GM23338 (cell line): ENCODE data around the gene CPXM2. TPM values are rescaled to one million over a fixed set of nuclear protein-coding genes. Genes with fewer than 3 reads are reported as not detected.

ENCODE experiments used
- ATAC-seq: fragments of 200-7000 bp; cut with Tn5 transposase; 3 replicates; pipeline ENCODE4 v1.9.1; 2020
- DNase-seq: peaks from one replicate; pipeline ENCODE4 v3.0.0-alpha.2; 2015; ENCODE audit warnings: low spot score
- H2AFZ ChIP-seq: fragments of 200-600 bp; sonication (generic); 2 replicates; pipeline ENCODE4 v1.8.0; 2016; ENCODE audit warnings: antibody characterized with exemption, mild to moderate bottlenecking, moderate library complexity
- H3F3A ChIP-seq: fragments of 200-600 bp; sonication (generic); replicated peaks from 2 replicates; pipeline ENCODE4 v1.8.0; 2017; ENCODE audit warnings: antibody characterized with exemption, mixed run types, low read depth
- H3K27ac ChIP-seq: fragments of 200-600 bp; sonication (generic); 2 replicates; pipeline ENCODE4 v1.6.1; 2016; ENCODE audit warnings: low read depth
- H3K27me3 ChIP-seq: fragments of 200-600 bp; sonication (generic); 2 replicates; pipeline ENCODE4 v1.8.0; 2016; ENCODE audit warnings: mild to moderate bottlenecking, mixed run types, moderate library complexity; ENCODE audit not compliant: insufficient read depth
- H3K36me3 ChIP-seq: fragments of 200-600 bp; sonication (generic); 2 replicates; pipeline ENCODE4 v1.8.0; 2016; ENCODE audit warnings: mild to moderate bottlenecking; ENCODE audit not compliant: insufficient read depth
- H3K4me1 ChIP-seq: fragments of 200-600 bp; sonication (generic); 2 replicates; pipeline ENCODE4 v1.8.0; 2016; ENCODE audit warnings: mild to moderate bottlenecking, moderate library complexity; ENCODE audit not compliant: insufficient read depth
- H3K4me2 ChIP-seq: fragments of 200-600 bp; sonication (generic); 2 replicates; pipeline ENCODE4 v1.7.1; 2017; ENCODE audit warnings: mixed run types
- H3K4me3 ChIP-seq: fragments of 200-600 bp; sonication (generic); 2 replicates; pipeline ENCODE4 v1.6.1; 2016; ENCODE audit warnings: mixed run types
- H3K79me2 ChIP-seq: fragments of 200-600 bp; sonication (generic); replicated peaks from 2 replicates; pipeline ENCODE4 v1.8.0; 2017; ENCODE audit warnings: mild to moderate bottlenecking; ENCODE audit not compliant: insufficient read depth
- H3K9me2 ChIP-seq: fragments of 200-600 bp; sonication (generic); 2 replicates; pipeline ENCODE4 v1.8.0; 2017; ENCODE audit not compliant: insufficient read depth
- H4K20me1 ChIP-seq: fragments of 200-600 bp; sonication (generic); replicated peaks from 2 replicates; pipeline ENCODE4 v1.8.0; 2017; ENCODE audit warnings: mild to moderate bottlenecking; ENCODE audit not compliant: insufficient read depth
- H3K27ac Mint-ChIP-seq: 2 replicates; pipeline ENCODE4 v1.8.0; 2020; ENCODE audit warnings: inconsistent platforms, mild to moderate bottlenecking, moderate library complexity, mixed read lengths
- H3K27me3 Mint-ChIP-seq: 3 replicates; pipeline ENCODE4 v1.8.0; 2022; ENCODE audit warnings: low read depth, mild to moderate bottlenecking, moderate library complexity, mixed read lengths, inconsistent platforms; ENCODE audit not compliant: insufficient read depth, poor library complexity
- H3K36me3 Mint-ChIP-seq: 3 replicates; pipeline ENCODE4 v1.8.0; 2021; ENCODE audit warnings: low read depth, mild to moderate bottlenecking, inconsistent platforms, moderate library complexity, mixed read lengths
- H3K4me1 Mint-ChIP-seq: 3 replicates; pipeline ENCODE4 v1.8.0; 2020; ENCODE audit warnings: mild to moderate bottlenecking, inconsistent platforms, mixed read lengths
- H3K4me3 Mint-ChIP-seq: 3 replicates; pipeline ENCODE4 v1.8.0; 2021; ENCODE audit warnings: moderate library complexity, mild to moderate bottlenecking, inconsistent platforms, mixed read lengths
- H3K9me3 Mint-ChIP-seq: 3 replicates; pipeline ENCODE4 v1.8.0; 2020; ENCODE audit warnings: moderate library complexity, mild to moderate bottlenecking, inconsistent platforms, mixed read lengths
- CTCF ChIP-seq, 2 experiments: fragments of 200-600 bp in 1 of 2; sonication (generic) in 1 of 2; conservative IDR thresholded peaks; 2 replicates each; pipeline versions ENCODE4 v1.5.1 to v1.6.1; 2016 to 2017; ENCODE audit warnings: antibody characterized with exemption in 2 of 2, low read depth in 2 of 2, mild to moderate bottlenecking in 2 of 2, moderate library complexity in 1 of 2
- EZH2 ChIP-seq: fragments of 200-600 bp; sonication (generic); IDR thresholded peaks from one replicate; pipeline ENCODE4 v1.8.0; 2017; ENCODE audit warnings: antibody characterized with exemption, mild to moderate bottlenecking, low read depth; ENCODE audit not compliant: unreplicated experiment
- EZH2phosphoT487 ChIP-seq: fragments of 200-600 bp; sonication (generic); IDR thresholded peaks from one replicate; pipeline ENCODE4 v1.8.1; 2018; ENCODE audit warnings: antibody characterized with exemption; ENCODE audit not compliant: unreplicated experiment
- JUNB ChIP-seq: IDR thresholded peaks from one replicate; pipeline ENCODE4 v1.6.1; 2016; ENCODE audit warnings: antibody characterized with exemption; ENCODE audit not compliant: unreplicated experiment
- NANOG ChIP-seq: IDR thresholded peaks from 2 replicates; pipeline ENCODE4 v1.6.1; 2016; ENCODE audit warnings: antibody characterized with exemption, borderline replicate concordance
- POLR2AphosphoS5 ChIP-seq: IDR thresholded peaks from 2 replicates; pipeline ENCODE4 v1.6.1; 2016; ENCODE audit warnings: antibody characterized with exemption, low read depth
- STAT1 ChIP-seq: IDR thresholded peaks from one replicate; pipeline ENCODE4 v1.6.1; 2016; ENCODE audit warnings: antibody characterized with exemption; ENCODE audit not compliant: unreplicated experiment
- ZNF114 ChIP-seq: fragments of 250-450 bp; sonication (Bioruptor Pico); IDR thresholded peaks from 2 replicates; pipeline ENCODE4 v1.5.0; 2020; ENCODE audit warnings: mild to moderate bottlenecking, moderate library complexity
- ZNF331 ChIP-seq: fragments of 250-450 bp; sonication (Bioruptor Pico); IDR thresholded peaks from 2 replicates; pipeline ENCODE4 v1.5.0; 2020; ENCODE audit warnings: low read depth, mild to moderate bottlenecking, moderate library complexity
- polyA plus RNA-seq: library from polyadenylated mRNA; unstranded; fragments of >200 nt; fragmentation: Nextera tagmentation; extraction: Ambion mirVana; gene quantifications from 2 replicates; pipeline ENCODE4 v1.2.1, GENCODE V29; 2016
- total RNA-seq: library from RNA; depleted of rRNA; stranded (reverse); fragments of >200 nt; shearing (Covaris generic); gene quantifications from 2 replicates; pipeline ENCODE4 v1.2.3, GENCODE V29; 2014
- TF ChIP-seq, protein P1 (sequence below): IDR thresholded peaks from 2 replicates; pipeline ENCODE4 v1.6.1; 2016; ENCODE audit warnings: antibody characterized with exemption
- TF ChIP-seq, protein P2 (sequence below): fragments of 250-450 bp; sonication (Bioruptor Pico); IDR thresholded peaks from 2 replicates; pipeline ENCODE4 v1.5.0; 2020; ENCODE audit warnings: mild to moderate bottlenecking, moderate library complexity

CPXM2 gene
- total and polyA plus RNA-seq, 2 experiments from 2014 or later = 1.6 to 8.1 TPM

- Histone ChIP-seq H2AFZ (no peak overlapping the region), H4K20me1 (no peaks in the 10 kb centered on the region), H3K36me3 (no peaks in the 10 kb centered on the region), H3K4me2 (no peak overlapping the region), H3K4me1 (no peaks in the 10 kb centered on the region), H3F3A (no peaks in the 10 kb centered on the region), H3K4me3 (no peak overlapping the region), H3K79me2 (no peaks in the 10 kb centered on the region), H3K9me2 (no peaks in the 10 kb centered on the region), H3K27me3 (no peaks in the 10 kb centered on the region), H3K27ac (no peak overlapping the region)
- Mint-ChIP-seq H3K4me1 (peaks cover 8% of the 10 kb centered on the region), H3K27me3 (peaks cover 7% of the 10 kb centered on the region), H3K9me3 (no peaks in the 10 kb centered on the region), H3K36me3 (no peaks in the 10 kb centered on the region), H3K4me3 (no peak overlapping the region; the same call in 2 of the 3 replicates), H3K27ac (no peak overlapping the region)
- no peak for DNase-seq
- ATAC-seq = no peak
- TF ChIP-seq NANOG (no peak), ZNF331 (no peak), ZNF114 (CRISPR knock-in tag) (no peak), JUNB (no peak), EZH2phosphoT487 (no peak), POLR2AphosphoS5 (no peak), EZH2 (no peak), STAT1 (no peak), CTCF (conservative IDR thresholded peaks at IDR 0.05; ENCODE audit: low read depth in 2 of 2) (no peak)
- TF ChIP-seq, protein P1, sequence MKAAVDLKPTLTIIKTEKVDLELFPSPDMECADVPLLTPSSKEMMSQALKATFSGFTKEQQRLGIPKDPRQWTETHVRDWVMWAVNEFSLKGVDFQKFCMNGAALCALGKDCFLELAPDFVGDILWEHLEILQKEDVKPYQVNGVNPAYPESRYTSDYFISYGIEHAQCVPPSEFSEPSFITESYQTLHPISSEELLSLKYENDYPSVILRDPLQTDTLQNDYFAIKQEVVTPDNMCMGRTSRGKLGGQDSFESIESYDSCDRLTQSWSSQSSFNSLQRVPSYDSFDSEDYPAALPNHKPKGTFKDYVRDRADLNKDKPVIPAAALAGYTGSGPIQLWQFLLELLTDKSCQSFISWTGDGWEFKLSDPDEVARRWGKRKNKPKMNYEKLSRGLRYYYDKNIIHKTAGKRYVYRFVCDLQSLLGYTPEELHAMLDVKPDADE = no peak
- TF ChIP-seq, protein P2, sequence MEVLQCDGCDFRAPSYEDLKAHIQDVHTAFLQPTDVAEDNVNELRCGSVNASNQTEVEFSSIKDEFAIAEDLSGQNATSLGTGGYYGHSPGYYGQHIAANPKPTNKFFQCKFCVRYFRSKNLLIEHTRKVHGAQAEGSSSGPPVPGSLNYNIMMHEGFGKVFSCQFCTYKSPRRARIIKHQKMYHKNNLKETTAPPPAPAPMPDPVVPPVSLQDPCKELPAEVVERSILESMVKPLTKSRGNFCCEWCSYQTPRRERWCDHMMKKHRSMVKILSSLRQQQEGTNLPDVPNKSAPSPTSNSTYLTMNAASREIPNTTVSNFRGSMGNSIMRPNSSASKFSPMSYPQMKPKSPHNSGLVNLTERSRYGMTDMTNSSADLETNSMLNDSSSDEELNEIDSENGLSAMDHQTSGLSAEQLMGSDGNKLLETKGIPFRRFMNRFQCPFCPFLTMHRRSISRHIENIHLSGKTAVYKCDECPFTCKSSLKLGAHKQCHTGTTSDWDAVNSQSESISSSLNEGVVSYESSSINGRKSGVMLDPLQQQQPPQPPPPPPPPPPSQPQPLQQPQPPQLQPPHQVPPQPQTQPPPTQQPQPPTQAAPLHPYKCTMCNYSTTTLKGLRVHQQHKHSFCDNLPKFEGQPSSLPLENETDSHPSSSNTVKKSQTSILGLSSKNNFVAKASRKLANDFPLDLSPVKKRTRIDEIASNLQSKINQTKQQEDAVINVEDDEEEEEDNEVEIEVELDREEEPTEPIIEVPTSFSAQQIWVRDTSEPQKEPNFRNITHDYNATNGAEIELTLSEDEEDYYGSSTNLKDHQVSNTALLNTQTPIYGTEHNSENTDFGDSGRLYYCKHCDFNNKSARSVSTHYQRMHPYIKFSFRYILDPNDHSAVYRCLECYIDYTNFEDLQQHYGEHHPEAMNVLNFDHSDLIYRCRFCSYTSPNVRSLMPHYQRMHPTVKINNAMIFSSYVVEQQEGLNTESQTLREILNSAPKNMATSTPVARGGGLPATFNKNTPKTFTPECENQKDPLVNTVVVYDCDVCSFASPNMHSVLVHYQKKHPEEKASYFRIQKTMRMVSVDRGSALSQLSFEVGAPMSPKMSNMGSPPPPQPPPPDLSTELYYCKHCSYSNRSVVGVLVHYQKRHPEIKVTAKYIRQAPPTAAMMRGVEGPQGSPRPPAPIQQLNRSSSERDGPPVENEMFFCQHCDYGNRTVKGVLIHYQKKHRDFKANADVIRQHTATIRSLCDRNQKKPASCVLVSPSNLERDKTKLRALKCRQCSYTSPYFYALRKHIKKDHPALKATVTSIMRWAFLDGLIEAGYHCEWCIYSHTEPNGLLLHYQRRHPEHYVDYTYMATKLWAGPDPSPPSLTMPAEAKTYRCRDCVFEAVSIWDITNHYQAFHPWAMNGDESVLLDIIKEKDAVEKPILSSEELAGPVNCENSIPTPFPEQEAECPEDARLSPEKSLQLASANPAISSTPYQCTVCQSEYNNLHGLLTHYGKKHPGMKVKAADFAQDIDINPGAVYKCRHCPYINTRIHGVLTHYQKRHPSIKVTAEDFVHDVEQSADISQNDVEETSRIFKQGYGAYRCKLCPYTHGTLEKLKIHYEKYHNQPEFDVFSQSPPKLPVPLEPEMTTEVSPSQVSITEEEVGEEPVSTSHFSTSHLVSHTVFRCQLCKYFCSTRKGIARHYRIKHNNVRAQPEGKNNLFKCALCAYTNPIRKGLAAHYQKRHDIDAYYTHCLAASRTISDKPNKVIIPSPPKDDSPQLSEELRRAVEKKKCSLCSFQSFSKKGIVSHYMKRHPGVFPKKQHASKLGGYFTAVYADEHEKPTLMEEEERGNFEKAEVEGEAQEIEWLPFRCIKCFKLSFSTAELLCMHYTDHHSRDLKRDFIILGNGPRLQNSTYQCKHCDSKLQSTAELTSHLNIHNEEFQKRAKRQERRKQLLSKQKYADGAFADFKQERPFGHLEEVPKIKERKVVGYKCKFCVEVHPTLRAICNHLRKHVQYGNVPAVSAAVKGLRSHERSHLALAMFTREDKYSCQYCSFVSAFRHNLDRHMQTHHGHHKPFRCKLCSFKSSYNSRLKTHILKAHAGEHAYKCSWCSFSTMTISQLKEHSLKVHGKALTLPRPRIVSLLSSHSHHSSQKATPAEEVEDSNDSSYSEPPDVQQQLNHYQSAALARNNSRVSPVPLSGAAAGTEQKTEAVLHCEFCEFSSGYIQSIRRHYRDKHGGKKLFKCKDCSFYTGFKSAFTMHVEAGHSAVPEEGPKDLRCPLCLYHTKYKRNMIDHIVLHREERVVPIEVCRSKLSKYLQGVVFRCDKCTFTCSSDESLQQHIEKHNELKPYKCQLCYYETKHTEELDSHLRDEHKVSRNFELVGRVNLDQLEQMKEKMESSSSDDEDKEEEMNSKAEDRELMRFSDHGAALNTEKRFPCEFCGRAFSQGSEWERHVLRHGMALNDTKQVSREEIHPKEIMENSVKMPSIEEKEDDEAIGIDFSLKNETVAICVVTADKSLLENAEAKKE (CRISPR knock-in tag) = no peak
Observed at GRCh38 chr10:123704076-123704475, 187.5 kb downstream of the CPXM2 start.
